Measurements from ENCODE around the gene ADAMTS18. TPM values are rescaled to one million over a fixed set of nuclear protein-coding genes. Genes with fewer than 3 reads are reported as not detected.
"Not testable (repeated sequence)": the region's sequence is repeated elsewhere in the genome, so short reads cannot be mapped to it uniquely, and the experiment has no call there.

ADAMTS18 gene
- total RNA-seq, 1 donor from 2014 or later: not detected

DNA sequence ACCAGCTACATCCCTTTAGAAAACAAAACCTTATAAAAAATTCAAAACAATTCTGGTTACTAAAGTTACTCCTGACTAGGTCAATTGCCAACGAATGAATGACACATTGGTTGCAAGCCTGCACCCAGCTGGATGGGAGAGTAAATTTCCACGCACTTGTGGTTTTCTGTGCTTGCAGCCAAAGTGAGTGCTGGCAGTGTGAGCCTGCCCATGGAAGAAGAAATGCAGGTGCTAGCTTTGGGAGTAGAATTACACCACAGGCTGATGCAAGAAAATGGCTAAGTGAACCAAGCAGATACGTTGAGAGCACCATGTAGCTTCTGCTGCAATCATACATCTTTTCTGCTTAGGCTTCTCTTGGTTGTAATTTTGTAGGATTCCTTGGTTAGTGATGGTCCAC, 161.0 kb downstream of the ADAMTS18 start:
- ChIA-PET CTCF (no interaction called here), POLR2A (no interaction called here)
- Mint-ChIP-seq H3K36me3 (ENCODE audit: low read depth) (no peaks in the 10 kb centered on the region), H3K27ac (no peak overlapping the region), H3K9me3 (peaks cover 4% of the 10 kb centered on the region), H3K27me3 (peaks cover 10% of the 10 kb centered on the region), H3K4me1 (no peaks in the 10 kb centered on the region), H3K4me3 (no peak overlapping the region)
- DNase-seq (no peak), ATAC-seq (ENCODE audit: low read depth) (no peak)
- TF ChIP-seq, protein P1, sequence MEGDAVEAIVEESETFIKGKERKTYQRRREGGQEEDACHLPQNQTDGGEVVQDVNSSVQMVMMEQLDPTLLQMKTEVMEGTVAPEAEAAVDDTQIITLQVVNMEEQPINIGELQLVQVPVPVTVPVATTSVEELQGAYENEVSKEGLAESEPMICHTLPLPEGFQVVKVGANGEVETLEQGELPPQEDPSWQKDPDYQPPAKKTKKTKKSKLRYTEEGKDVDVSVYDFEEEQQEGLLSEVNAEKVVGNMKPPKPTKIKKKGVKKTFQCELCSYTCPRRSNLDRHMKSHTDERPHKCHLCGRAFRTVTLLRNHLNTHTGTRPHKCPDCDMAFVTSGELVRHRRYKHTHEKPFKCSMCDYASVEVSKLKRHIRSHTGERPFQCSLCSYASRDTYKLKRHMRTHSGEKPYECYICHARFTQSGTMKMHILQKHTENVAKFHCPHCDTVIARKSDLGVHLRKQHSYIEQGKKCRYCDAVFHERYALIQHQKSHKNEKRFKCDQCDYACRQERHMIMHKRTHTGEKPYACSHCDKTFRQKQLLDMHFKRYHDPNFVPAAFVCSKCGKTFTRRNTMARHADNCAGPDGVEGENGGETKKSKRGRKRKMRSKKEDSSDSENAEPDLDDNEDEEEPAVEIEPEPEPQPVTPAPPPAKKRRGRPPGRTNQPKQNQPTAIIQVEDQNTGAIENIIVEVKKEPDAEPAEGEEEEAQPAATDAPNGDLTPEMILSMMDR (IDR thresholded peaks at IDR 0.05): no peak
- intact Hi-C loops (cut with micrococcal nuclease): no loop called here

GRCh38 chr16:77271532-77272426, 163.1 kb downstream of the ADAMTS18 start:
- CTCF ChIA-PET: no interaction called here
- Mint-ChIP-seq H3K27me3 (peaks cover 15% of the 10 kb centered on the region), H3K27ac (no peak overlapping the region)

DNA sequence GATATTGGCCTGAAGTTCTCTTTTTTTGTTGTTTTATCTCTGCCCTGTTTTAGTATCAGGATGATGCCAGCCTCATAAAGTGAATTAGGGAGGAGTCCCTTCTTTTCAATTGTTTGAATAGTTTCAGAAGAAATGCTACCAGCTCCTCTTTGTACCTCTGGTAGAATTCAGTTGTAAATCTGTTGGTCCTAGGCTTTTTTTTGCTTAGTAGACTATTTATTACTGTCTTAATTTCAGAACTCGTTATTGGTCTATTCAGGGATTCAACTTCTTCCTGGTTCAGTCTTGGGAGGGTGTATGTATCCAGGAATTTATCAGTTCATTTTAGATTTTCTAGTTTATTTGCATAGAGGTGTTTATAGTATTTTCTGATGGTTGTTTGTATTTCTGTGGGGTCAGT, 168.6 kb downstream of the ADAMTS18 start:
- H3K36me3 Mint-ChIP-seq (ENCODE audit: low read depth); H3K9me3 Mint-ChIP-seq; H3K4me1 Mint-ChIP-seq; intact Hi-C loops (cut with micrococcal nuclease); CTCF ChIA-PET; H3K4me3 Mint-ChIP-seq; POLR2A ChIA-PET; DNase-seq; H3K27ac Mint-ChIP-seq; ATAC-seq (ENCODE audit: low read depth): not testable (repeated sequence)
- H3K27me3 Mint-ChIP-seq: peaks cover 26% of the 10 kb centered on the region

More at GRCh38 chr16:77271532-77272426, 163.1 kb downstream of the ADAMTS18 start:
- intact Hi-C loops (cut with micrococcal nuclease): no loop called here
- Mint-ChIP-seq H3K4me3 (no peak overlapping the region), H3K36me3 (ENCODE audit: low read depth) (no peaks in the 10 kb centered on the region), H3K9me3 (peaks cover 4% of the 10 kb centered on the region), H3K4me1 (no peaks in the 10 kb centered on the region)
- TF ChIP-seq, protein P1 (IDR thresholded peaks at IDR 0.05): no peak
- ATAC-seq (ENCODE audit: low read depth) (no peak), DNase-seq (no peak)
- POLR2A ChIA-PET: no interaction called here

GRCh38 chr16:77262971-77263370, 171.9 kb downstream of the ADAMTS18 start:
- DNase-seq (no peak), ATAC-seq (ENCODE audit: low read depth) (no peak)
- intact Hi-C loops (cut with micrococcal nuclease): no loop called here
- Mint-ChIP-seq H3K4me3 (no peak overlapping the region), H3K36me3 (ENCODE audit: low read depth) (no peaks in the 10 kb centered on the region), H3K4me1 (no peaks in the 10 kb centered on the region), H3K9me3 (peaks cover 4% of the 10 kb centered on the region), H3K27ac (no peak overlapping the region), H3K27me3 (peaks cover 23% of the 10 kb centered on the region)
- ChIA-PET POLR2A (no interaction called here), CTCF (no interaction called here)
- TF ChIP-seq, protein P1 (IDR thresholded peaks at IDR 0.05): no peak

GRCh38 chr16:77250400-77250799, 184.4 kb downstream of the ADAMTS18 start:
- POLR2A ChIA-PET: no interaction called here
- H3K27me3 Mint-ChIP-seq: peaks cover 9% of the 10 kb centered on the region
- intact Hi-C loops (cut with micrococcal nuclease): no loop called here
- TF ChIP-seq, protein P1 (IDR thresholded peaks at IDR 0.05): no peak
- H3K27ac Mint-ChIP-seq: no peak overlapping the region
- H3K36me3 Mint-ChIP-seq (ENCODE audit: low read depth): no peaks in the 10 kb centered on the region
- DNase-seq: no peak
- no peak overlapping the region for H3K4me3 Mint-ChIP-seq
- ATAC-seq (ENCODE audit: low read depth): no peak
- H3K9me3 Mint-ChIP-seq: no peaks in the 10 kb centered on the region
- CTCF ChIA-PET: interaction anchor here (1.2 to 2.0 kb wide), 2 partner anchors 14 to 334 kb away, joined by 3 to 7 read pairs; no protein-coding TSS in a partner anchor
- H3K4me1 Mint-ChIP-seq: no peaks in the 10 kb centered on the region
